IMR-90 (cell line): ENCODE results near the gene GSK3B. TPM values are rescaled to one million over a fixed set of nuclear protein-coding genes. Genes with fewer than 3 reads are reported as not detected.

Experiments
- ATAC-seq: fragments of 200-7000 bp; cut with Tn5 transposase; 2 replicates; pipeline ENCODE4 v1.9.1; 2020; ENCODE audit warnings: low read depth, mild to moderate bottlenecking, moderate library complexity
- BruUV-seq: library from RNA; stranded (reverse); fragments of 400-500 nt; replicated peaks from 2 replicates; lab custom pipeline; 2021; lab: Mats Ljungman, UMichigan
- CTCF ChIA-PET: fragments of 300-600 bp; formaldehyde crosslinking; extraction: SDS; loops from one replicate; lab custom pipeline; 2021; ENCODE audit warnings: antibody characterized with exemption; lab: Yijun Ruan, JAX
- POLR2A ChIA-PET: fragments of 300-600 bp; sonication (Branson Sonifier 250); formaldehyde crosslinking; loops from one replicate; lab custom pipeline; 2022; ENCODE audit warnings: antibody characterized with exemption; ENCODE audit not compliant: unreplicated experiment; lab: Charles Lee
- DNase-seq: peaks from one replicate; pipeline ENCODE4 v3.0.0; 2013
- H2AFZ ChIP-seq: replicated peaks from 2 replicates; pipeline ENCODE3; 2013; ENCODE audit warnings: low read length, mild to moderate bottlenecking; ENCODE audit not compliant: poor library complexity
- H2AK5ac ChIP-seq: 2 replicates; pipeline ENCODE4 v1.6.1; 2013; ENCODE audit warnings: low read depth, low read length, inconsistent platforms
- H2AK9ac ChIP-seq: replicated peaks from 2 replicates; pipeline ENCODE3; 2013; ENCODE audit warnings: mild to moderate bottlenecking, low read depth, low read length, moderate library complexity; ENCODE audit not compliant: poor library complexity
- H2BK120ac ChIP-seq: 2 replicates; pipeline ENCODE4 v1.6.1; 2013; ENCODE audit warnings: low read depth, low read length, inconsistent platforms
- H2BK15ac ChIP-seq: 3 replicates; pipeline ENCODE4 v1.6.1; 2013; ENCODE audit warnings: low read depth, low read length, inconsistent platforms
- H2BK20ac ChIP-seq: 2 replicates; pipeline ENCODE4 v1.6.1; 2013; ENCODE audit warnings: low read depth, mild to moderate bottlenecking, inconsistent platforms, low read length, moderate library complexity
- H2BK5ac ChIP-seq: 2 replicates; pipeline ENCODE4 v1.6.1; 2013; ENCODE audit warnings: mild to moderate bottlenecking, low read depth, low read length, inconsistent platforms; ENCODE audit not compliant: poor library complexity, severe bottlenecking
- H3K14ac ChIP-seq: replicated peaks from 2 replicates; pipeline ENCODE4 v1.6.1; 2013; ENCODE audit warnings: low read depth, low read length, inconsistent platforms
- H3K18ac ChIP-seq: 2 replicates; pipeline ENCODE4 v1.6.1; 2013; ENCODE audit warnings: low read depth, low read length, control low read depth
- H3K23ac ChIP-seq: 2 replicates; pipeline ENCODE4 v1.6.1; 2013; ENCODE audit warnings: low read depth, low read length, inconsistent platforms
- H3K27ac ChIP-seq: 2 replicates; pipeline ENCODE4 v1.5.1; 2013; ENCODE audit warnings: mild to moderate bottlenecking, control low read depth, low read length; ENCODE audit not compliant: insufficient read depth
- H3K27me3 ChIP-seq: 2 replicates; pipeline ENCODE4 v1.6.1; 2013; ENCODE audit warnings: low read length; ENCODE audit not compliant: control insufficient read depth, insufficient read depth
- H3K36me3 ChIP-seq: 2 replicates; pipeline ENCODE4 v1.6.1; 2013; ENCODE audit warnings: low read length, mixed read lengths; ENCODE audit not compliant: control insufficient read depth, insufficient read depth
- H3K4ac ChIP-seq: 2 replicates; pipeline ENCODE4 v1.6.1; 2013; ENCODE audit warnings: low read depth, low read length, inconsistent platforms
- H3K4me1 ChIP-seq: 2 replicates; pipeline ENCODE4 v1.6.1; 2013; ENCODE audit warnings: low read length, mixed read lengths; ENCODE audit not compliant: control insufficient read depth, insufficient read depth
- H3K4me2 ChIP-seq: 2 replicates; pipeline ENCODE4 v1.6.1; 2013; ENCODE audit warnings: low read depth, mild to moderate bottlenecking, control low read depth, low read length, moderate library complexity
- H3K4me3 ChIP-seq: 2 replicates; pipeline ENCODE4 v1.5.1; 2013; ENCODE audit warnings: low read depth, mild to moderate bottlenecking, control low read depth, low read length, moderate library complexity; ENCODE audit not compliant: insufficient read depth
- H3K56ac ChIP-seq: 2 replicates; pipeline ENCODE4 v1.6.1; 2013; ENCODE audit warnings: low read length, inconsistent platforms; ENCODE audit not compliant: insufficient read depth; ENCODE audit errors: extremely low read depth
- H3K79me1 ChIP-seq, 2 experiments: 2 replicates each; pipeline ENCODE4 v1.6.1; 2013; ENCODE audit warnings: low read length in 2 of 2, inconsistent platforms in 1 of 2, low read depth in 1 of 2
- H3K9ac ChIP-seq: 2 replicates; pipeline ENCODE4 v1.6.1; 2013; ENCODE audit warnings: low read depth, low read length, control low read depth
- H3K9me1 ChIP-seq: 2 replicates; pipeline ENCODE4 v1.6.1; 2013; ENCODE audit warnings: low read length, inconsistent platforms; ENCODE audit not compliant: insufficient read depth
- H3K9me3 ChIP-seq: 2 replicates; pipeline ENCODE4 v1.6.1; 2013; ENCODE audit warnings: low read length; ENCODE audit not compliant: control insufficient read depth, insufficient read depth
- H4K20me1 ChIP-seq: 2 replicates; pipeline ENCODE4 v1.6.1; 2013; ENCODE audit warnings: low read length, inconsistent platforms; ENCODE audit not compliant: insufficient read depth
- H4K5ac ChIP-seq: 2 replicates; pipeline ENCODE4 v1.6.1; 2013; ENCODE audit warnings: mild to moderate bottlenecking, low read depth, low read length, control low read depth
- H4K8ac ChIP-seq, 2 experiments: 2 replicates each; pipeline ENCODE4 v1.6.1; 2013; ENCODE audit warnings: low read depth in 2 of 2, low read length in 2 of 2, control low read depth in 1 of 2, inconsistent platforms in 1 of 2
- H4K91ac ChIP-seq: 2 replicates; pipeline ENCODE4 v1.6.1; 2013; ENCODE audit warnings: low read depth, low read length, inconsistent platforms; ENCODE audit not compliant: insufficient read depth
- CEBPB ChIP-seq: IDR thresholded peaks from 2 replicates; pipeline ENCODE4 v1.6.1; 2012; ENCODE audit warnings: low read depth, low read length, improper control_type of control experiment
- CHD1 ChIP-seq: IDR thresholded peaks from 2 replicates; pipeline ENCODE4 v1.6.1; 2012; ENCODE audit warnings: low read depth, low read length, improper control_type of control experiment
- CTCF ChIP-seq: conservative IDR thresholded peaks from 2 replicates; pipeline ENCODE4 v1.5.1; 2012; ENCODE audit warnings: mild to moderate bottlenecking, low read depth, low read length, improper control_type of control experiment
- ELK1 ChIP-seq: fragments of 150-350 bp; IDR thresholded peaks from 2 replicates; pipeline ENCODE4 v1.6.1; 2016; ENCODE audit warnings: low read depth, mild to moderate bottlenecking, low read length, moderate library complexity, borderline replicate concordance
- FOS ChIP-seq: fragments of 150-350 bp; IDR thresholded peaks from 2 replicates; pipeline ENCODE4 v1.6.1; 2016; ENCODE audit warnings: low read depth, low read length
- MAFK ChIP-seq: IDR thresholded peaks from 2 replicates; pipeline ENCODE4 v1.6.1; 2012; ENCODE audit warnings: low read depth, low read length, improper control_type of control experiment
- MAZ ChIP-seq: IDR thresholded peaks from 2 replicates; pipeline ENCODE4 v1.6.1; 2012; ENCODE audit warnings: low read depth, mild to moderate bottlenecking, low read length, improper control_type of control experiment, moderate library complexity, borderline replicate concordance
- NFE2L2 ChIP-seq: fragments of 150-350 bp; IDR thresholded peaks from 2 replicates; pipeline ENCODE4 v1.6.1; 2016; ENCODE audit warnings: low read depth, mild to moderate bottlenecking, low read length
- POLR2A ChIP-seq: IDR thresholded peaks from 2 replicates; pipeline ENCODE4 v1.6.1; 2012; ENCODE audit warnings: mild to moderate bottlenecking, low read depth, low read length
- RAD21 ChIP-seq: IDR thresholded peaks from 2 replicates; pipeline ENCODE4 v1.6.1; 2012; ENCODE audit warnings: low read length, improper control_type of control experiment
- RFX5 ChIP-seq: IDR thresholded peaks from 2 replicates; pipeline ENCODE4 v1.8.0; 2012; ENCODE audit warnings: low read depth, mild to moderate bottlenecking, low read length, moderate library complexity
- SMC3 ChIP-seq: fragments of 150-350 bp; IDR thresholded peaks from 2 replicates; pipeline ENCODE4 v1.6.1; 2016; ENCODE audit warnings: low read depth, mild to moderate bottlenecking, antibody characterized with exemption, low read length, moderate library complexity
- WGBS, 2 experiments: methylation state at CpG; one replicate each; pipeline versions ENCODE4 v1.1.5 to v1.1.7; 2013; ENCODE audit warnings: missing lambda C conversion rate in 2 of 2; ENCODE audit not compliant: insufficient read length in 1 of 2; ENCODE audit errors: extremely low coverage in 2 of 2; 5-methylcytosine and 5-hydroxymethylcytosine counted together
- dilution Hi-C: fragments of 300-500 bp; cut with HindIII; formaldehyde crosslinking; loops from one replicate; pipeline ENCODE4 v1.14.3; 2018; ENCODE audit warnings: low sequenced_read_pairs; ENCODE audit not compliant: unreplicated experiment
- in situ Hi-C: fragments of 300-500 bp; cut with MboI; formaldehyde crosslinking; loops from 3 replicates; pipeline ENCODE4 v1.14.3; 2019; ENCODE audit warnings: low sequenced_read_pairs, inconsistent platforms, mixed read lengths
- intact Hi-C: fragments of 100-400 bp; cut with micrococcal nuclease; formaldehyde crosslinking; loops from 2 replicates; pipeline ENCODE4 v1.10.0; 2022
- polyA plus RNA-seq, 3 experiments: library from polyadenylated mRNA; depleted of rRNA; stranded (reverse); fragments of >200 nt; gene quantifications; 2 replicates each; pipeline ENCODE4 v1.2.3, GENCODE V29; 2012; ENCODE audit warnings: low replicate concordance in 1 of 3
- total RNA-seq: library from RNA; depleted of rRNA; stranded (reverse); fragments of >200 nt; gene quantifications from 2 replicates; pipeline ENCODE4 v1.2.3, GENCODE V29; 2012

GSK3B gene
- total and polyA plus RNA-seq, 2 of the 4 experiments (the other 2 are of a cell fraction): 19.2 to 33.2 TPM

- no peak overlapping the region for H2AK5ac ChIP-seq
- ChIA-PET CTCF (no interaction called here), POLR2A (no interaction called here)
- H4K20me1 ChIP-seq: peaks cover 52% of the 10 kb centered on the region
- no peak overlapping the region for H2BK15ac ChIP-seq
- peaks cover 33 to 68% of the 10 kb centered on the region in 2 experiments for H3K79me1 ChIP-seq
- H4K8ac ChIP-seq: no peak overlapping the region
- H2AK9ac ChIP-seq: no peak overlapping the region
- BruUV-seq: no TSS peak
- H3K27ac ChIP-seq: no peak overlapping the region
- H2BK5ac ChIP-seq: no peak overlapping the region
- no peak overlapping the region for H3K14ac ChIP-seq
- no peak overlapping the region for H2BK20ac ChIP-seq
- DNase-seq (no peak), ATAC-seq (no peak)
- H3K18ac ChIP-seq: no peak overlapping the region
- no peak overlapping the region for H3K4me3 ChIP-seq
- intact Hi-C loops: no loop called here
- in situ Hi-C loops: no loop called here
- no peaks in the 10 kb centered on the region for H3K4me1 ChIP-seq
- no peaks in the 10 kb centered on the region for H3K27me3 ChIP-seq
- H2BK120ac ChIP-seq: no peak overlapping the region
- peaks cover 12% of the 10 kb centered on the region; the same call in 1 of the 2 replicates for H3K9me1 ChIP-seq
- no peak overlapping the region for H3K4me2 ChIP-seq
- TF ChIP-seq MAZ: no peak
- TF ChIP-seq ELK1: no peak
- no peak for TF ChIP-seq NFE2L2
- no peak for TF ChIP-seq CEBPB
- TF ChIP-seq CHD1: no peak
- no peak for TF ChIP-seq RFX5
- TF ChIP-seq POLR2A: no peak
- no peak for TF ChIP-seq FOS
- no peak for TF ChIP-seq MAFK
- TF ChIP-seq RAD21: no peak
- no peak for TF ChIP-seq CTCF
- TF ChIP-seq SMC3: no peak
- H3K9me3 ChIP-seq: no peaks in the 10 kb centered on the region
- H4K5ac ChIP-seq: no peak overlapping the region
- dilution Hi-C loops: no loop called here
- WGBS, 2 experiments: no CpG with 5 or more reads among the region's 1 CpG
- H4K91ac ChIP-seq: no peak overlapping the region
- no peak overlapping the region for H2AFZ ChIP-seq
- H3K23ac ChIP-seq: no peak overlapping the region
- no peak overlapping the region for H3K56ac ChIP-seq
- no peak overlapping the region for H3K4ac ChIP-seq
- H3K36me3 ChIP-seq: peaks cover 5% of the 10 kb centered on the region; the same call in 1 of the 2 replicates
- no peak overlapping the region for H3K9ac ChIP-seq
Observed at GRCh38 chr3:119976214-119976613, 118.0 kb downstream of the GSK3B start.
